ENCODE data around the gene ADAMTSL5. TPM values are rescaled to one million over a fixed set of nuclear protein-coding genes. Genes with fewer than 3 reads are reported as not detected.

Gene ADAMTSL5
- polyA plus RNA-seq, 3 donors = 0.47 to 1.2 (median 0.62) TPM

DNA sequence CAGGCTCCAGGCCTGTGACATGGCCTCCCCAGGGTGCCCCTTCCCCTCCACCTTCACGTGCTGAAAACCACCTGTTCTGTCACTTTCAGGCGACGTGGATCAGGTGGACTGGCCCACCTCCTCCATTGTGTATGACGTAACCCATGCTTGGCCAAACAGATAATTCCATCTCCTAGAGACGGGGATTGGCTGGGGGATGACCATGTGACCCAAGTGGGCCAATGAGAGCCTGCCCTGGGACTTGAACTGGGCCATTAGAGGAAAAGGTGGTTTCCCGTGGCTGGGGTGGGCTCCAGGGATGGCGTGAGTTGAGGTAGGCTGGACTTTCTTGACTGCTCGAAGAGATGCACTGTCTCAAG is 3.6 kb upstream of the ADAMTSL5 start:
- no peak for DNase-seq (ENCODE audit: extremely low read depth in 1 of 11, low read depth in 9 of 11, low spot score in 4 of 11)

DNA sequence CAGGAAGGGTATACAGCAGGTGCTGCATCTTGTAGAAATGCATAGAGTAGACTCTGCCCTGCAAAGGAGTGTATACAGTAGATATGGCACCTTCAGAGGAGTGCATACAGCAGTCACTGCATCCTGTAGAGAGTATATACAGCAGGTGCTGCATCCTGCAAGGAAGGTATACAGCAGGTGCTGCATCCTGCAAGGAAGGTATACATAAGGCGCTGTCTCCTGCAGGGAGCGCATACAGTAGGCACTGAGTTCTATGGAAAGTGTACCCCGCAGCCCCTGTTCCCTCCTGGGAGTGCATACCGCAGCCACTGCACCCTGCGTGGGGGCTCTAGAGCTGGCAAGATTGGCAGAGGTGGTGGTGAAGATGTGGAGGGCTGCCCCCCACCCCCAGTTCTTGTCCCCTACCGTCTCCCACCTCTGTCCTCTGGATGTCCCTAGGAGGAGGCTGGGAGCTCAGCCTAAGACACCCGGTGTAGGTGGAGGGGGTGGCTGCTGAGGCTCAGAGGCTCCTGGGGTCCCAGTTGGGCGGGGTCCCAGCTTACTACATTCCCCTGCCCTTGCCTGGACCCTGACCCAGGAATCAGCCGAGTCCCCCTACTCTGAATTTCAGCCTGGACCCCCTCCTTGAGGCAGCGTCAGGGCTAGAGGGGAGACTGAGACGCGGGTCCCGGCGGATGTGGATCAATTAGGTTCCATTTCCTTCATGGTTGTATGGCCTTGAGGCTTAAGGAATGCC is 2.3 kb upstream of the ADAMTSL5 start:
- no peak for DNase-seq (ENCODE audit: extremely low read depth in 1 of 11, low read depth in 9 of 11, low spot score in 4 of 11)

DNA sequence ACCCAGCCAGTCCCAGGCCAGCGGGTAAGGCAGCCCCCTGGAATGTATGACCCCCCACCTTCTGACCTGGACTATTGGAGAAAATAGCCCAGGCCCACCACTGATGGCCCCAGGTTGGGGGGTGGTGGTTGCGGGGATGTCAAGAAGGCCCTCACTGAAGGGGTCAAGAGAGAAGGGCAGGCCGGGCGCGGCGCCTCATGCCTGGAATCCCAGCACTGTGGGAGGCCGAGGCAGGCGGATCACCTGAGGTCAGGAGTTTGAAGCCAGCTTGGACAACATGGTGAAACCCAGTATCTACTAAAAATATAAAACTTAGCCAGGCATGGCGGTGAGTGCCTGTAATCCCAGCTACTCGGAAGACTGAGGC is 1.5 kb upstream of the ADAMTSL5 start:
- no peak for DNase-seq (ENCODE audit: extremely low read depth in 1 of 11, low read depth in 9 of 11, low spot score in 4 of 11)

DNA sequence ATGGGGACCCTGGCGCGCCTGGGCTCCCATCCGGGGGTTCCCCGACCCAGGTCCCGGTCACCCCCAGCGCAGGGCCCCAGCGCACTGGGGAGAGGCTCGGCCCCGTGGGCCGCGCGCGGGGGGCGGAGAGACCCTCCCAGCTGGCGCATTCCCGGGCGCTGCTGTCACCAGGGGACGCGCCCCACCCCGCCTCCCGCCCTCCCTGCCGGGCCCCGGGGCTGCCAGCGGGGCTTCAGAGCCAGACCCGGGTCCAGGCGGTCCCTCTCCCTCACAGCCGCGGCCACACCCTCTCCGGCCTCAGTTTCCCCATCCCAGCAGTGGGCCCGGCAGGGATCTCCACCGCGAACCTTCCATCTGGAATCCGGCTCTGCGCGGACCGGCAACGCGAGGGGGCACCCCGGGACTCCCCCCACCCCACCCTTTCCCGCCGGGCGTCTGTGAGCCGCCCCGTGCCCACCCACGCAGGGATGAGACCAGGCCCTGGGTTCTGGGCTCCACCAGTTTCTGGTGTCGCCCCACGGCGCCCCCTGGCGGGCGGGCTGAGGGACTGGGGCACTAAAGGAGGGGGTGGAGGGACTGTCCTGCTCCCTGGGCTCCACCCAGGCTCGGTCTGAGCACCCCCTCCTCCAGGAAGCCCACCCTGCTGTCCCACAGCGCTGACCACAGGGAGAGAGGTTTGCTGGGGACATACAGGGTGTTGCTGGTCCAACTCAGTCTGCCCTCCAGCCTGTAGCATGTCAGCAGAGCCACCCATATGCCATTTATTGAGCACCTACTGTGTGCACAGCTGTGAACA is 878 bp upstream of the ADAMTSL5 start:
- DNase-seq (ENCODE audit: extremely low read depth in 1 of 11, low read depth in 9 of 11, low spot score in 4 of 11) = no peak

DNA sequence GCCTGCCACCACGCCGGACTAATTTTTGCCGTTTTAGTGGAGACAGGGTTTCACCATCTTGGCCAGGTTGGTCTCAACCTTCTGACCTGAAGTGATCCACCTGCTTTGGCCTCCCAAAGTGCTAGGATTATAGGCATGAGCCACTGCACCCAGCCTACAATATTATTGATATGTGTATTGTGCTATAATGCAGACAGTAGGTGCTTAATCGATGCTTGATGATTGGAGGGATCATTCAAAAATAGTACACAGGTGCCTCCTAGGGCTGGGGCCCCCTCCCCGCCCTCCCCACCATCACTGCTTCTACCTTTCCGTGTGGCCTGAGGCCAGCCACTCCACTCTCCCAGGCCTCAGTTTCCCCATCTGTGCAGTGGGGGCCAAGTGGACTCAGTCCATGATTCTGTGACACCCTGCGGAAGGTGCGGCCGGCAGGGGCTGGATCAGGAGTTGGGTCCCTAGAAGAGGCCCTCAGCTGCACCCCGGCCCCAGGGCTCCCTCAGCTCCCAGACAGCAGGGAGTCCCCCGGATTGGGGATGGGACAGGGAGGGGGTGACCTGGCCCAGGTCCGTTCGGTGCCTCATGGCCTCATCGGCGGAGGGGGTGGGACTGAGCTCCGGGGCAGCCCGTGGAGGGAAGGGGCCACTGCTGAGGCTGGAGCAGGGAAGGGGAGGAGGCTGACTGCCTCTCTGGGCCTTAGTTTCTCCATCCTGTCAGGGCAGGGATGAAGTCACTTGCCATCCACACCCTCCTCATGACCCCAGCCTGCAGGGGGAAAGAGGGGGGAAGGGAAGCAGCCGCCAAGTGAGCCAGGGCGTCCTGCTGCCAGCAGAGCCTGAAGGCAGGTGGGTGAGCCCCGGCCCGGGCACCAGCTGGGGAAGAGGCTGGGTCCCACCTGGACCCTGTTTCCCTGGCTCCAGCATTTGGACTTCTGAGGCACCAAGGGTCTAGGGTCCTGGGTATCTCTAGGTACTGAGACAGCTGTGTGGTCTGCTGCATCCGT is 1.2 kb downstream of the ADAMTSL5 start:
- DNase-seq (ENCODE audit: extremely low read depth in 1 of 11, low read depth in 9 of 11, low spot score in 4 of 11) = no peak

DNA sequence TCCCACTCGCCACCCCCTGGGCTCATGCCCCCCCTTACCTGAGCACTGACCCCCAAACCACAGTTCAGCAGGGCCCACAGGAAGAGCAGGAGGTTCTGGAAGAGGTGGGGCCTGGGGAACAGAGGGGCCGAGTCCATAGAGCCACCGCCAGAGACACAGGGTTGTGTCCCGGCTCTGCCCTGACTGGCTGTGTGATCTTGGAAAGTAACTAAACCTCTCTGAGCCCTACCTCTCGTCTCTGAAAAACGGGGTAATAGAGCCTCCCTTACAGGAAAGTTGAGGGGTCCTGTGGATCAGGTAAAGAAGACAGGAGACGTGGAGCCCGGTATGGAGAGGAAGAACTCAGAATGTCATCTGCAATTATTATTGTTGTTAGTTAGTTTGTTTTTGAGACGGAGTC is 2.0 kb downstream of the ADAMTSL5 start:
- no peak for DNase-seq (ENCODE audit: extremely low read depth in 1 of 11, low read depth in 9 of 11, low spot score in 4 of 11)

DNA sequence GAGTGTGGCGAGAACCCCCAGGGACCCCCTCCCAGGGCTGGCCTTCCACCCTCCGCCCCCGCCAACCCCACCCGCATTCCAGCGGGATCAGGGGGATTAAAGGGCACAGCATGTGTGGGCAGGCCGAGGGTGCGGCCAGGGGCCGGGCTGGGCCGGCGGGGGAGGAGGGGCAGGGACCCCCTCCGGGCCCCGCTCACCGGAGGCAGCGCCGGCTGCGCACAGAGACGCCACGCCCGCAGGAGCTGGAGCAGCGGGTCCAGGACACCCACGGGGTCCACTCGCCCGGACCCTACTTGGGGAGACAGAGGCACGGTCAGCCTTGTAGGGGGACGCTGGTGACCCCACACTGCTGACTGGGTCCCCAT is 2.4 kb downstream of the ADAMTSL5 start:
- DNase-seq (ENCODE audit: extremely low read depth in 1 of 11, low read depth in 9 of 11, low spot score in 4 of 11) = no peak

DNA sequence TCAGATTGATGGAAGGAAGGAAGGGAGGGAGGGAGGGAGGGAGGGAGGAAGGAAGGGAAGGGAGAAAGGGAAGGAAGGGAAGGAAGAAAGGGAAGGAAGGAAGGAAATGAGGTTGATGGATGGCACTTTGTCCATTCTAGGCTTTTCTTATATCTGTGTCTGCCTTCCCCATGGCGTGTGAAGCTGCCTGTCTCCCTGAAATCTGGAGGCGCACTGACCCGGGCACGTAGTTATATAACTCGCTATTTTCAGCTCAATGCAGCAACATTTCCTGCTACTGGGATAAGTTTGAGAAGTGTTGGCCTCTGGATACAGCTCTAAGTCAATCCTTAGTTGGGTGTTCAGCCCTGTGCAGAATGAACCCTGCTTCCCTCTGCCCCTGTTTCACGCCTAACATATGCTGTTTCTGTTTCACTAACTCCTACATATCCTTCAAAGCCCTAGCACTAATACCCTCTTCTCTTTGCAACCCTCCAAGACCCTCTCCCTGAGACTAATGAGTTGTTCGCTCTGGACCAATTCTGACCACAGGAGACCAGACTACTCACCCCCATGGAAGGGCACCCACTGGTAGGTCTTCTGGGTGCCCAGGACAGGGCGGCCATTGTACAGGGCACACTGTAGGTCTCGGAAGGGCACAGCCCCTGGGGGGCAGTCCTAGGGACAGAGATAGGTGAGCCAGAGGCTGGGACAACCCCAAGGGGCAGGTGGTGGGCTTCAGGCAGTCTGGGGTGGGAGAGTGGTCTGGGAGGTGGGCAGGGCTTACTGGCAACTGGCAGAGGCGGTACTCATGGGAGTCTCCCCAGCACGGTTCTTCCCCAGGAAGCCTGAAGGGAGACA is 3.0 kb downstream of the ADAMTSL5 start:
- no peak for DNase-seq (ENCODE audit: extremely low read depth in 1 of 11, low read depth in 9 of 11, low spot score in 4 of 11)

DNA sequence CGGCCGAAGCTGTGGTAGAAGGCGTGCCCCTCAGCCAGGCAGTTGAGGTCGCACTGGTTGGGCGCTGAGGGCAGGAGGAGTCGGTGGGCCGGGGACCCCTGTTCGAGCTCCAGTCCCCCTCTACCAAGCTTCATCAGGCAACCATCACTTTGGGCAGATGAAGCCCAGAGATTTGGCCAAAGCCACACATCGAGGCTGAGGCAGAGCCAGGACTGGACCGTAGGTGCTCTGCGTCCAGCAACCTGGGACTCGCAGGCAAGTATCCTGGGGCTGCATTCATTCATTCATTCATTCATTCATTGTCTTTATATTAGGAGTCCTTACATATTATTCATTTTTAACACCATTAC is 4.3 kb downstream of the ADAMTSL5 start:
- DNase-seq (ENCODE audit: extremely low read depth in 1 of 11, low read depth in 9 of 11, low spot score in 4 of 11) = no peak

DNA sequence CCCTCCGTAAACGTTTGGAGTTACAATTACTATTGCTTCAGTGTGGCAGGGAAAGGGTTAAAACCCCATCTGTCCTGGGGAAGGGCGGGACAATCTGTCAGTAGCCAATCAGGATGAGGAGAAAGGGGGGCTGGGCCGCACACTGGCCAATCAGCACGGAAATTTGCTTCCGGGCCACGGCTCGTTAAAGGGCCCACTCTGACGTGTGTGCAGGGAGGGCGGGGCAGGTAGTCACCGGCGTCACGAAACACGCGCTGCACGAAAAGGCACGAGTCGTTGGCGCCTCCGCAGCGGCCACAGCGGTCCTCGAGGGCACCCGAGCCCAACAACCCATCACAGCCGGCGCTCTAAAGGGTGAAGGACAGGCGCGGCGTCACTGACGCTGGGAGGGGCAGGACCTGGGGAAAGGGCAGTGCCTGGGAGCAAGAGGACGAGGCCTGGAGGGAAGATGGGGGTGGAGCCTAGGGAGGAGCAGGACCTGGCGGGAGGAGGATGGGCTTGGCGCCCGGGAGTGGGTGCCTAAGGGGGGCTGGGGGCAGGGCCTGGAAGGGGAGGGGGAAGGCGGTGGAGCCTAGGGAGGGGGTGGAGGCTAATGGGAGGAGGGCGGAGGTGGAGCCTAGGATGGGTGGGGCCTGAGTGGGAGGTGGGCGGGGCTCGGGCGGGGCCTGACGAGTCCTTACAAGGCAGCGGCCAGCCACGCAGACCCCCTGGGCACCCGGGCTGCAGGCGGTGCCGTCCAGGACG is 4.9 kb downstream of the ADAMTSL5 start:
- DNase-seq (ENCODE audit: extremely low read depth in 1 of 11, low read depth in 9 of 11, low spot score in 4 of 11) = peak; percentile 86 to 94 (median 92)

DNA sequence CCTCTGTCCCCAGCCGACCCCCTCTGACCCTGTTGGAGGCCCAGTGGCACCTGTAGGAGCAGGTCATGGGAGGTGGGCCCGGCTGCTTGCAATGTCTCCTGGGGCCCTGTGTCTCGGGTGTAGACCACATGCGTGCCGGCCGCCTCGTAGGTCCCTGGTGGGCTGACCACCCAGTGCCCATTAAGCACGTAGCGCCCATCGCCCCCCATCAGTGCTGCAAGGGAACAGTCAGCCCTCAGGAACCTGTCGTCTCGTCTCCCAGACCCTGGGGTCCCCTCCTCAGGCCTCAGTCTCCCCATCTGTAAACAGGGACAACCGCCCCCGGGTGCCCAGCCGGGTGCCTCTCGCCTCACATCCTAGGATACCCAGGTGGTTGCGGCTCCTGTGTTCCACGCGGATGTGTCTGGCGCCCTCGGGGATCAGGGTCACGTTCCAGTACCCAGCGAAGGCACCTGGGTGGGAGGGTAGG is 5.6 kb downstream of the ADAMTSL5 start:
- DNase-seq (ENCODE audit: extremely low read depth in 1 of 11, low read depth in 9 of 11, low spot score in 4 of 11) = no peak

DNA sequence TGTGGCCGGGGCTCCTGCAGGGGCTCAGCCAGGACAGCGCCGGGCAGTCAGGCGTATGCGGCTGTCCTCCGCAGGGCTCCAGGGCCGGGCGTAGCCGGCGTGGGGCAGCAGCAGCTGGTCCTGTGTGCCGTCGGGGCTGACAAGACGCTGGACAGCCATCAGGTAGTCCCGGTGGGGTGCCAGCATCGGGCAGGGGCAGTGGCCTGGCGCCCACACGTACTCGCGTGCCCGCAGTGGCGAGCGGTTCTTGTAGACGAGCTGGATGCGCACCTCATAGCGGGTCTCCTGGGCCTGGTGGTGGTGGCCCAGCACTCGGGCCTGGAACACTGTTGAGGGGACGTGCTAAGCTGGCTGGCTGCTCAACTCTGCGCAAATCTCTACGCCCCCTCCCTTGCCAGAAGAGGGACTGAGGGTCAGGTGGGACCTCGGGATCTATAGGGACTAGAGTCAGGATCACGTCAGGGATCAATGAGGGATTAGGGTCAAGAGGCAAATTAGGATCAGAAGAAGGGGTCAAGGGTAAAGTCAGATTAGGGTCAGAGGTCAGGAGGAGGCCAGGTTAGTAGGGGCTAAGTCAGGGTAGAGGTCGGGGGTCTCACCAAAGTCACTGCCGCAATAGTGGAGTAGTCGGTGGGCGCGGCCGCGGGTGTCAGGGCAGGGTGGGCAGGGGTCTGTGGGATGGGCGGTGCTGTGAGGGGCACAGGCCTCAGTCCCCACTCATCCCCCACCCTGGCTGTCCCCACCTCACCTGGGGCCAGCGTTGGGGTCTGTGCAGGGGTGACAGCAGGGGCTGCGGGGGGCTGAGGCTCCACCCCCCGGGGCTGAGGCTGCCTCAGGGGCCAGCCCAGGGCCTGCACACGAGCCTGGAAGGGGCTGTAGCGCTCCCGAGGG is 6.6 kb downstream of the ADAMTSL5 start:
- no peak for DNase-seq (ENCODE audit: extremely low read depth in 1 of 11, low read depth in 9 of 11, low spot score in 4 of 11)

DNA sequence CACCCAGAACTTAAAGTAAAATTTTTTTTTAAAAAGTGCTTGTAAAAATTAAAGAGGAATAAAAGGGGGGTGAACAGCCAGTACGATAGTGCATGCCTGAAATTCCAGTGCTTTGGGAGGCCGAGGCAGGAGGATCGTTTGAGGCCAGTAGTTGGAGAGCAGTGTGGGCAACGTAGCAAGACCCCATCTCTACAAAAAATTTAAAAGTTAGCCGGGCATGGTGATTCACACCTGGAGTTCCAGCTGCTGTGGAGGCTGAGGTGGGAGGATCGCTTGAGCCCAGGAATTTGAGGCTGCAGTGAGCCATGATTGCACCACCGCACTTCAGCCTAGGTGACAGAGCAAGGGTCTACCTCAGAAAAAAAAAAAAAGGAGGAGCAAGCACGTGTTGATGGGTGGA is 7.8 kb downstream of the ADAMTSL5 start:
- no peak for DNase-seq (ENCODE audit: extremely low read depth in 1 of 11, low read depth in 9 of 11, low spot score in 4 of 11)

DNA sequence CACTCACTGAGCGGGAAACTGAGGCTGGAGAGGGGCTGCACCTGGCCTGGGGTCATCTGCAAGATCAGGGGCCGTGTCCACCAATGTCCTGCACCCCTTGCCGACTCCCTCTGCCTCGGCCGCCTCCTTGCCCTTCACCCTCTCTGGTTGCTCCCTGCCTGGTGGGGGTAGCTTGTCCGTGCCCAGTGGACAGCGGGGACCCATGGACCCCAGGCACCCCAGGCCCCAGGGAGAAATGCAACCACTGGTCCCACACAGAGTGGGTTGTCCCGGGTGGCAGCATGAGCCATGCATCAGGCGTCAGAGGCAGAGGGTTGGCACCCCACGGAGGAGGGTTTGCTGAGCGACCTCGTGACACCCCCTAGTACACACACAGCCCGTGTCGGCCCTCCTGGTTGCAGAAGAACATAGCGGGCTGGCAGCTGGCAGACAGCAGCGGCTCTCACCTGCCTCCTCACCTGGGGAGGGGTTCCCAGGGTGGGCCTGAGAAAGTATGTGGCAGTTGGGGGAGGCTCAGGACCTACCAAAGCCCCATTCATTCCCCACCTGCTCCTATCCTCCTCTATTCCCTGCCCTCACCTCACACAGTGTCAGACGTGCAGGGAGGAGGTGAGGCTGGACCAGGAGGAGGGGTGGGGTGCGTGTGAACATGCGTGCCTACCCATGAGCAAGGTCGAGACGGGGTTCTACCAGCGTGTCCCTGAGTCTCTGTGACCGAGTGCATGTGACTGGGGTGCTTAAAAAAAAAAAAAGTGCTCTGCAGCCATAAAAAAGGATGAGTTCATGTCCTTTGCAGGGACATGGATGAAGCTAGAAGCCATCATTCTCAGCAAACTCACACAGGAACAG is 8.7 kb downstream of the ADAMTSL5 start:
- DNase-seq (ENCODE audit: extremely low read depth in 1 of 11, low read depth in 9 of 11, low spot score in 4 of 11) = no peak

DNA sequence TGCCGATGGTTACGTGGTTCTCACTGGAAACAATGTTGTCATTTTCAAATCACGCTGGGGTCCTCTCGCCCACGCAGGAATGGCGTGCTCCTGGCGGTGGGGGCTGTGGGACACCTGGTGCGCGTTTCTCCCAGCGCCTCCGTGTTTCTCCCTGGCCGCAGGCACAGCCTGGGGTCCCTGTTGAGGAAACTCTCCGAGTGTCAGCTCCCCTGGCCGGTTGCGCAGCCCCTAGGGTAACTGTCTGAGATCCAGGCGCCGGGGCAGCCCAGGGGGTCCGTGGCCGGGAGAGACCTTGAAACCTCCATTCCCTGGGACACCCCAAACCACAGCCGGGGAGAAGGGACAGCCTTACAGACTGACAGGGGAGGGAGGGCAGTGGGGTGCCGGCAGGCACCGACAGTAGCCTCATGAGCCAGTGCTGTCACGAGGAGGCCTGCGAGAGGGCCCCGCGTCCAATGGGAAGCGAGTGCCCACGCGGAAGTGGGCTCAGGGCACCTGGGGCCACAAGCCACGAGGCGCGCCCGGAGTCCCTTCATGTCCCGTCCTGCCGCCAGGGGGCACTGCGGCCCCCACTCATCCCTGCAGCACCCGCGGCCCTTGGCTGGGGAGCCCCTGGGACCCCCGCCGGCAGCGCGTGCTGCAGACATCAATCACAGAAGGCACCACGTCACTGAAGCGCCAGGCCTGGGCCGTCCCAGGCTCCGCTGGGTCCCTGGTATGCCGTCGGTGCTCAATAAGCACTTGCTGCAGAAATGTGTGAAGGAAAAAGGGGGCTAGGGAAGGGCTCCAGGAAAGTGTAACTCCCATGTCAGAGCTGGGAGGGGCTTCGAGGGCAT is 9.5 kb downstream of the ADAMTSL5 start:
- DNase-seq (ENCODE audit: extremely low read depth in 1 of 11, low read depth in 9 of 11, low spot score in 4 of 11) = no peak

Measured in renal cortex interstitium (tissue), 11 donors.